Spleen (tissue), 7 donors: Measurements from ENCODE around the gene PRSS22.

Experiments used
- POLR2A ChIP-seq, 3 donors: fragments of 450-650 bp; IDR thresholded peaks; one replicate each; pipeline ENCODE4 v1.5.1; 2017; ENCODE audit warnings: antibody characterized with exemption in 3 of 3, mild to moderate bottlenecking in 1 of 3
- POLR2AphosphoS5 ChIP-seq, 3 donors: sonication (generic); formaldehyde crosslinking; IDR thresholded peaks; one replicate each; pipeline ENCODE4 v1.5.1; 2017; ENCODE audit warnings: antibody characterized with exemption in 3 of 3
- TF ChIP-seq, protein P1 (sequence below), 11 experiments: fragments of 200-600 bp in 7 of 11; fragments of 450-650 bp in 4 of 11; sonication (generic) in 4 of 11; IDR thresholded peaks in 8 of 11; conservative IDR thresholded peaks in 3 of 11; 1 replicate in 7 of 11; 2 replicates in 4 of 11; pipeline versions ENCODE4 v1.4.0 to v1.8.0; 2016 to 2021; ENCODE audit warnings: antibody characterized with exemption in 11 of 11, inconsistent platforms in 4 of 11, mild to moderate bottlenecking in 1 of 11
- donor health status: DM: no; HTN: no; CAD: no; lungs with moderate emphysema.
- donor health status: DM: no; HTN: no; CAD: no.
- donor health status: DM: no; HTN: no; CAD: no.

DNA sequence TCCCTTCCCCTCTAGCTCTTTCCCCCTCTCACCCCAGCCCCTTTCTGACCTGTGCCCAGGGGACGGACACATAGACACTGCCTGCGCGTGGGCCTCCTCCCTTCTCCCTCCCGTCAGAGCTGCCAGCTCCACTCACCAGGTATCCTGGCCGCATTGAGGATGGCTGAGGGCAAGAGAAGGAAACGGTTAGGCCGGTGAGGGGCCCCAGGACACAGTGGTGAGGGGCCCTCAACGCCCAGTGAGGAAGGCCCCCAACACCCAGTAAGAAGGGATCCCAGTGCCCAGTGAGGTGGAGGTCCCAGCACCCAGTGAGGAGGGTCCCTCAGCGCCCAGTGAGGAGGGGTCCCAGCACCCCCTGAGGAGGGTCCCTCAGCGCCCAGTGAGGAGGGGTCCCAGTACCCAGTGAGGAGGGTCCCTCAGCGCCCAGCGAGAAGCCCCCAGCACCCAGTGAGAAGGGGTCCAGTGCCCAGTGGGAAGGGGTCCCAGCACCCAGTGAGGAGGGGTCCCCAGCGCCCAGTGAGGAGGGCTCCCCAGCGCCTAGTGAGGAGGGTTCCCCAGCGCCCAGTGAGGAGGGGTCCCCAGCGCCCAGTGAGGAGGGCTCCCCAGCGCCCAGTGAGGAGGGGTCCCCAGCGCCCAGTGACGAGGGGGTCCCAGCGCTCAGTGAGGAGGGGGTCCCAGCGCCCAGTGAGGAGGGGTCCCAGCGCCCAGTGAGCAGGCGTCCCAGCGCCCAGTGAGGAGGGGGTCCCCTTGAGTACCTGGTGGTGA is 1.1 kb downstream of the PRSS22 start:
- TF ChIP-seq, protein P1, sequence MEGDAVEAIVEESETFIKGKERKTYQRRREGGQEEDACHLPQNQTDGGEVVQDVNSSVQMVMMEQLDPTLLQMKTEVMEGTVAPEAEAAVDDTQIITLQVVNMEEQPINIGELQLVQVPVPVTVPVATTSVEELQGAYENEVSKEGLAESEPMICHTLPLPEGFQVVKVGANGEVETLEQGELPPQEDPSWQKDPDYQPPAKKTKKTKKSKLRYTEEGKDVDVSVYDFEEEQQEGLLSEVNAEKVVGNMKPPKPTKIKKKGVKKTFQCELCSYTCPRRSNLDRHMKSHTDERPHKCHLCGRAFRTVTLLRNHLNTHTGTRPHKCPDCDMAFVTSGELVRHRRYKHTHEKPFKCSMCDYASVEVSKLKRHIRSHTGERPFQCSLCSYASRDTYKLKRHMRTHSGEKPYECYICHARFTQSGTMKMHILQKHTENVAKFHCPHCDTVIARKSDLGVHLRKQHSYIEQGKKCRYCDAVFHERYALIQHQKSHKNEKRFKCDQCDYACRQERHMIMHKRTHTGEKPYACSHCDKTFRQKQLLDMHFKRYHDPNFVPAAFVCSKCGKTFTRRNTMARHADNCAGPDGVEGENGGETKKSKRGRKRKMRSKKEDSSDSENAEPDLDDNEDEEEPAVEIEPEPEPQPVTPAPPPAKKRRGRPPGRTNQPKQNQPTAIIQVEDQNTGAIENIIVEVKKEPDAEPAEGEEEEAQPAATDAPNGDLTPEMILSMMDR (IDR thresholded peaks at IDR 0.05 in 8 of 11, conservative IDR thresholded peaks at IDR 0.05 in 3 of 11), result no peak
- TF ChIP-seq POLR2A (IDR thresholded peaks at IDR 0.05), result no peak
- TF ChIP-seq POLR2AphosphoS5 (IDR thresholded peaks at IDR 0.05), result no peak
